ENCODE data around the gene XRCC5. TPM values are rescaled to one million over a fixed set of nuclear protein-coding genes. Genes with fewer than 3 reads are reported as not detected.

The XRCC5 gene
- total RNA-seq, 1 experiment from 2014 or later = 290 TPM

DNA sequence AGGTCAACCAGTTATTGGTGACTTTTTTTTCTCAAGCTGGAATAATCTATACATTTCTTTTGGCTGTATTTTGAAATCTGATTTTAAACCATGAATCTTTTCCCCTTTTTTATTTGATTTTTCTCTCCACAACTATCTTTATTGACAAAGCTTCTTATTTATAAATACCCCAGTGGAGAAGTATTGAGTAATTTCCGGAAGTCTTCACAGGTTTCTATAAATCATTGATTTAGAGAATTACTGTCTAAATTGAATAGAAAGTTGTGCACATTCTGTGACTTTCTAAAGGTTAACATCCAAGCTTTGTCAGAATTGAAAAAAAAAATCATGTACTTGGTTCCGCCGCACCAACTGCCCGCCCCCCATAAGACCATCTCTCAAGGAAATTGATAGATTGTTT, 39.8 kb downstream of the XRCC5 start:
- no peak overlapping the region for H3K4me2 ChIP-seq (ENCODE audit: low read length)
- no peaks in the 10 kb centered on the region for H3K9me3 ChIP-seq (ENCODE audit: low read length)
- no peaks in the 10 kb centered on the region for H3F3A ChIP-seq (ENCODE audit: low read length, unreplicated experiment)
- no TSS peak for BruUV-seq (replicated peaks)
- DNase-seq (no peak), ATAC-seq (no peak)
- H4K20me1 ChIP-seq (ENCODE audit: low read length) = peaks cover 4% of the 10 kb centered on the region; the same call in 1 of the 2 replicates
- ChIA-PET POLR2A (ENCODE audit: unreplicated experiment) (no interaction called here), CTCF (no interaction called here)
- intact Hi-C loops (cut with micrococcal nuclease) = no loop called here
- peaks cover 89% of the 10 kb centered on the region for H3K36me3 ChIP-seq (ENCODE audit: low read depth, low read length)
- H3K4me1 ChIP-seq (ENCODE audit: insufficient read depth, low read length) = peaks cover 8% of the 10 kb centered on the region; the same call in 1 of the 2 replicates
- H3K9me2 ChIP-seq (replicated peaks; ENCODE audit: low read length) = no peaks in the 10 kb centered on the region
- peaks cover 12% of the 10 kb centered on the region; the same call in 1 of the 2 replicates for H3K79me2 ChIP-seq (ENCODE audit: low read length)
- TF ChIP-seq EZH2phosphoT487 (IDR thresholded peaks at IDR 0.05; ENCODE audit: borderline replicate concordance, low read length) (no peak), EZH2 (IDR thresholded peaks at IDR 0.05; ENCODE audit: low read length, unreplicated experiment) (no peak)
- no peak overlapping the region for H2AFZ ChIP-seq (ENCODE audit: low read length)
- no peak overlapping the region for H3K4me3 ChIP-seq (ENCODE audit: low read length)
- H3K27ac ChIP-seq (ENCODE audit: low read length) = peak overlapping the region; percentile 38; the same call in 1 of the 2 replicates
- H3K9ac ChIP-seq (ENCODE audit: low read length) = peak overlapping the region; percentile 19; the same call in 1 of the 2 replicates
- H3K27me3 ChIP-seq (ENCODE audit: low read length) = no peaks in the 10 kb centered on the region

GRCh38 chr2:216149741-216150140, 40.6 kb downstream of the XRCC5 start:
- no peaks in the 10 kb centered on the region for H3K9me2 ChIP-seq (replicated peaks; ENCODE audit: low read length)
- no peaks in the 10 kb centered on the region for H3K27me3 ChIP-seq (ENCODE audit: low read length)
- intact Hi-C loops (cut with micrococcal nuclease) = no loop called here
- peak overlapping the region; percentile 38 for H3K27ac ChIP-seq (ENCODE audit: low read length)
- H3K4me1 ChIP-seq (ENCODE audit: insufficient read depth, low read length) = peaks cover 8% of the 10 kb centered on the region; the same call in 1 of the 2 replicates
- H3K9me3 ChIP-seq (ENCODE audit: low read length) = no peaks in the 10 kb centered on the region
- peak; percentile 81 for ATAC-seq
- H3K36me3 ChIP-seq (ENCODE audit: low read depth, low read length) = peaks cover 89% of the 10 kb centered on the region
- H4K20me1 ChIP-seq (ENCODE audit: low read length) = peaks cover 4% of the 10 kb centered on the region; the same call in 1 of the 2 replicates
- H3K79me2 ChIP-seq (ENCODE audit: low read length) = peaks cover 12% of the 10 kb centered on the region; the same call in 1 of the 2 replicates
- no peaks in the 10 kb centered on the region for H3F3A ChIP-seq (ENCODE audit: low read length, unreplicated experiment)
- H3K9ac ChIP-seq (ENCODE audit: low read length) = peak overlapping the region; percentile 19; the same call in 1 of the 2 replicates
- no peak overlapping the region for H3K4me2 ChIP-seq (ENCODE audit: low read length)
- ChIA-PET CTCF (no interaction called here), POLR2A (ENCODE audit: unreplicated experiment) (interaction anchor here (0.7 kb wide), 1 partner anchor 14 kb away, joined by 3 read pairs; no protein-coding TSS in a partner anchor)
- H2AFZ ChIP-seq (ENCODE audit: low read length) = no peak overlapping the region
- H3K4me3 ChIP-seq (ENCODE audit: low read length) = no peak overlapping the region
- BruUV-seq (replicated peaks) = no TSS peak
- TF ChIP-seq EZH2phosphoT487 (IDR thresholded peaks at IDR 0.05; ENCODE audit: borderline replicate concordance, low read length) (no peak), EZH2 (IDR thresholded peaks at IDR 0.05; ENCODE audit: low read length, unreplicated experiment) (no peak), CTCF (conservative IDR thresholded peaks at IDR 0.05; ENCODE audit: low read depth, low read length) (no peak)
- DNase-seq = peak; percentile 40

DNA sequence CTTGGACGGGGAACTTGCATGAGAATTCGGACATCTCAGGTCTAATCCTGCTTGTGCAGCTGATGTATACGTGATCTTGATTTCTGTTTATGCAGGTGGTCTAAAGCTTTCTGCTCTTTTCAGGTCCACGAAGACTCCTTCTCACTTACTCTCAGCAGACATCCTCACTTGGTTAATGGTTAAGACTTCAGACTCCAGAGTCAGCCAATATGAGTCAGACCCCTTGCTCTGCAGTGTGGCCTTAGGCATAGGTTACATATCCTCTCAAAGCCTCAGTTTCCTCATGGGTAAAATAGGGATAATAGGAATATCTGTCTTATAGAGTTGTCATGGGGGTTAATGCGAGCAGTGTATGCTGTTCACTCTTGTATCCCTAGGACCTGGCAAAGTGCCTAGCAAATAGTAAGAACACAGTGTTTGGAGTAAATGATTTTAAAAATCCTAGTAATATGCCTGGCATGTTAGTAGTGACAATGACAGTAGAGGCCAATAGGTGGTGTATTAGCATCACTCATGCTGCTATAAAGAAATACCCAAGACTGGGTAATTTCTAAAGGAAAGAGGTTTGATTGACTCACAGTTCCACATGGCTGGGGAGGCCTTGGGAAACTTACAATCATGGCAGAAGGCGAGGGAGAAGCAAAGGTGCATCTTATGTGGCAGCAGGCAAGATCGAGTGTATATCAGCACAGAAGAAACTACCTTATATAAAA, 42.3 kb downstream of the XRCC5 start:
- POLR2A ChIA-PET (ENCODE audit: unreplicated experiment) = no interaction called here
- H3K79me2 ChIP-seq (ENCODE audit: low read length) = peaks cover 19% of the 10 kb centered on the region; the same call in 1 of the 2 replicates
- ATAC-seq = no peak

More for the DNA sequence above, 42.3 kb downstream of the XRCC5 start:
- H3K9me2 ChIP-seq (replicated peaks; ENCODE audit: low read length) = no peaks in the 10 kb centered on the region
- H4K20me1 ChIP-seq (ENCODE audit: low read length) = peaks cover 4% of the 10 kb centered on the region; the same call in 1 of the 2 replicates
- DNase-seq = no peak
- no peak overlapping the region for H3K27ac ChIP-seq (ENCODE audit: low read length)
- no peak overlapping the region for H2AFZ ChIP-seq (ENCODE audit: low read length)
- no peaks in the 10 kb centered on the region for H3K27me3 ChIP-seq (ENCODE audit: low read length)
- no peak overlapping the region for H3K4me2 ChIP-seq (ENCODE audit: low read length)
- H3K4me3 ChIP-seq (ENCODE audit: low read length) = no peak overlapping the region
- peaks cover 91% of the 10 kb centered on the region for H3K36me3 ChIP-seq (ENCODE audit: low read depth, low read length)
- intact Hi-C loops (cut with micrococcal nuclease) = no loop called here
- CTCF ChIA-PET = no interaction called here
- BruUV-seq (replicated peaks) = no TSS peak
- no peaks in the 10 kb centered on the region for H3F3A ChIP-seq (ENCODE audit: low read length, unreplicated experiment)
- H3K4me1 ChIP-seq (ENCODE audit: insufficient read depth, low read length) = peaks cover 8% of the 10 kb centered on the region; the same call in 1 of the 2 replicates
- H3K9me3 ChIP-seq (ENCODE audit: low read length) = no peaks in the 10 kb centered on the region
- TF ChIP-seq CTCF (conservative IDR thresholded peaks at IDR 0.05; ENCODE audit: low read depth, low read length) = 0 out of 2 replicates have a peak, but pooled peaks have one; percentile 28
- TF ChIP-seq EZH2 (IDR thresholded peaks at IDR 0.05; ENCODE audit: low read length, unreplicated experiment) = no peak
- H3K9ac ChIP-seq (ENCODE audit: low read length) = no peak overlapping the region

Measured in PC-3 (cell line).